HL-60 (cell line): ENCODE results near the gene SH3BP2.

Source experiments
- CTCF ChIP-seq: IDR thresholded peaks from one replicate; pipeline ENCODE4 v1.5.1; 2011; ENCODE audit warnings: low read length, control low read depth, inconsistent platforms; ENCODE audit not compliant: insufficient read depth
- GABPA ChIP-seq: IDR thresholded peaks from 2 replicates; pipeline ENCODE4 v1.6.1; 2012; ENCODE audit warnings: low read depth
- POLR2AphosphoS5 ChIP-seq: IDR thresholded peaks from 2 replicates; pipeline ENCODE4 v1.6.1; 2012; ENCODE audit warnings: low read depth
- REST ChIP-seq: IDR thresholded peaks from 2 replicates; pipeline ENCODE4 v1.6.1; 2012; ENCODE audit warnings: low read depth; ENCODE audit not compliant: insufficient replicate concordance

- TF ChIP-seq CTCF, result no peak
- peak; percentile 41; the same call in 1 of the 2 replicates for TF ChIP-seq POLR2AphosphoS5
- no peak for TF ChIP-seq GABPA
- no peak for TF ChIP-seq REST
Measured at GRCh38 chr4:2794486-2795299, 1.8 kb downstream of the SH3BP2 start.
